Neural progenitor cell (in vitro differentiated cells): ENCODE data around the gene NOTCH1. TPM values are rescaled to one million over a fixed set of nuclear protein-coding genes. Genes with fewer than 3 reads are reported as not detected.

Experiments
- DNase-seq: peaks from one replicate; pipeline ENCODE4 v3.0.0-alpha.2; 2016; ENCODE audit warnings: low spot score
- H2AFZ ChIP-seq: fragments of 200-600 bp; sonication (generic); replicated peaks from 2 replicates; pipeline ENCODE4 v1.6.1; 2016; ENCODE audit warnings: antibody characterized with exemption
- H3F3A ChIP-seq: fragments of 200-600 bp; sonication (generic); 2 replicates; pipeline ENCODE4 v1.6.1; 2016; ENCODE audit warnings: antibody characterized with exemption, low read depth
- H3K27ac ChIP-seq: fragments of 200-600 bp; sonication (generic); 2 replicates; pipeline ENCODE4 v1.5.1; 2016; ENCODE audit warnings: mild to moderate bottlenecking
- H3K27me3 ChIP-seq: fragments of 200-600 bp; sonication (generic); 2 replicates; pipeline ENCODE4 v1.6.1; 2016; ENCODE audit warnings: mild to moderate bottlenecking, moderate library complexity
- H3K36me3 ChIP-seq: fragments of 200-600 bp; sonication (generic); 2 replicates; pipeline ENCODE4 v1.5.1; 2016
- H3K4me1 ChIP-seq: fragments of 200-600 bp; sonication (generic); 2 replicates; pipeline ENCODE4 v1.6.1; 2016; ENCODE audit warnings: mixed run types
- H3K4me2 ChIP-seq: fragments of 200-600 bp; sonication (generic); 2 replicates; pipeline ENCODE4 v1.6.1; 2016
- H3K4me3 ChIP-seq: fragments of 200-600 bp; sonication (generic); 2 replicates; pipeline ENCODE4 v1.5.1; 2016
- H3K79me2 ChIP-seq: fragments of 200-600 bp; sonication (generic); 2 replicates; pipeline ENCODE4 v1.6.1; 2016; ENCODE audit warnings: low read depth
- H3K9ac ChIP-seq: fragments of 200-600 bp; sonication (generic); 2 replicates; pipeline ENCODE4 v1.6.1; 2016
- H3K9me3 ChIP-seq: fragments of 200-600 bp; sonication (generic); 2 replicates; pipeline ENCODE4 v1.5.1; 2016; ENCODE audit warnings: low read depth
- H4K20me1 ChIP-seq: fragments of 200-600 bp; sonication (generic); 2 replicates; pipeline ENCODE4 v1.6.1; 2016; ENCODE audit warnings: low read depth
- H3K27ac Mint-ChIP-seq: 3 replicates; pipeline ENCODE4 v1.8.0; 2021; ENCODE audit warnings: mixed read lengths
- H3K27me3 Mint-ChIP-seq: 2 replicates; pipeline ENCODE4 v1.8.0; 2022; ENCODE audit warnings: low read depth, mild to moderate bottlenecking, inconsistent platforms, moderate library complexity, mixed read lengths; ENCODE audit not compliant: insufficient read depth
- H3K36me3 Mint-ChIP-seq: 3 replicates; pipeline ENCODE4 v1.8.0; 2021; ENCODE audit warnings: mixed read lengths
- H3K4me1 Mint-ChIP-seq: 3 replicates; pipeline ENCODE4 v1.8.0; 2021; ENCODE audit warnings: mixed read lengths
- H3K4me3 Mint-ChIP-seq: 3 replicates; pipeline ENCODE4 v1.8.0; 2021; ENCODE audit warnings: mild to moderate bottlenecking, moderate library complexity, mixed read lengths
- H3K9me3 Mint-ChIP-seq: 3 replicates; pipeline ENCODE4 v1.8.0; 2020; ENCODE audit warnings: mixed read lengths
- EZH2 ChIP-seq: fragments of 200-600 bp; sonication (generic); IDR thresholded peaks from 2 replicates; pipeline ENCODE4 v1.6.1; 2017; ENCODE audit warnings: antibody characterized with exemption, mild to moderate bottlenecking, moderate library complexity
- EZH2phosphoT487 ChIP-seq: fragments of 200-600 bp; sonication (generic); IDR thresholded peaks from 2 replicates; pipeline ENCODE4 v1.6.1; 2017; ENCODE audit warnings: antibody characterized with exemption
- total RNA-seq: library from RNA; depleted of rRNA; stranded (reverse); fragments of >200 nt; gene quantifications from 2 replicates; pipeline ENCODE4 v1.2.3, GENCODE V29; 2015; ENCODE audit warnings: low replicate concordance
- TF ChIP-seq, protein P1 (sequence below): fragments of 200-600 bp; sonication (generic); IDR thresholded peaks from 2 replicates; pipeline ENCODE4 v1.5.1; 2017; ENCODE audit warnings: antibody characterized with exemption, mild to moderate bottlenecking

The NOTCH1 gene
- total RNA-seq, 1 donor from 2014 or later, result 11.7 TPM

DNA sequence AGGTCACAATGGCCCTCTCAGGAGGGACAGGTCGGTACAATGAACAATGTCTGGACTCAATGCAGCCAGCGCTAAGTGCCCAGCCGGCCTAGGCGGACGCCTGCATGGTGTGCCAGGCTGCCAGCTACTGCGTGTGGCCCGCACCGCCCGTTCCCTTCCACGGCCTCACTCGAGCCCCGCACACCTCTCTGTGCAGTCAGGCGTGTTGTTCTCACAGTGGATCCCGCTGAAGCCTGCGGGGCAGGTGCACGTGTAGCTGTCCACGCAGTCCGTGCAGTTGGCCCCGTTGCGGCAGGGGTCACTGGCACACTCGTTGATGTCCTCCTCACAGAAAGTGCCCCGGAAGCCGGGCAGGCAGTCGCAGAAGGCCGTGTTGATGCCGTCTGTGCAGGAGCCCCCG, 36.3 kb downstream of the NOTCH1 start:
- Mint-ChIP-seq H3K9me3 (no peaks in the 10 kb centered on the region), H3K36me3 (no peaks in the 10 kb centered on the region), H3K4me1 (no peaks in the 10 kb centered on the region), H3K27ac (no peak overlapping the region), H3K4me3 (no peak overlapping the region), H3K27me3 (peaks cover 2% of the 10 kb centered on the region)
- no peak overlapping the region for H3K27ac ChIP-seq
- H3K4me1 ChIP-seq, result no peaks in the 10 kb centered on the region
- DNase-seq, result no peak
- peaks cover 3% of the 10 kb centered on the region for H4K20me1 ChIP-seq
- H3F3A ChIP-seq, result no peaks in the 10 kb centered on the region
- no peak overlapping the region for H3K4me3 ChIP-seq
- no peak overlapping the region for H3K4me2 ChIP-seq
- H3K79me2 ChIP-seq, result no peaks in the 10 kb centered on the region
- no peak overlapping the region for H2AFZ ChIP-seq
- TF ChIP-seq EZH2phosphoT487, result no peak
- TF ChIP-seq EZH2, result no peak
- TF ChIP-seq, protein P1, sequence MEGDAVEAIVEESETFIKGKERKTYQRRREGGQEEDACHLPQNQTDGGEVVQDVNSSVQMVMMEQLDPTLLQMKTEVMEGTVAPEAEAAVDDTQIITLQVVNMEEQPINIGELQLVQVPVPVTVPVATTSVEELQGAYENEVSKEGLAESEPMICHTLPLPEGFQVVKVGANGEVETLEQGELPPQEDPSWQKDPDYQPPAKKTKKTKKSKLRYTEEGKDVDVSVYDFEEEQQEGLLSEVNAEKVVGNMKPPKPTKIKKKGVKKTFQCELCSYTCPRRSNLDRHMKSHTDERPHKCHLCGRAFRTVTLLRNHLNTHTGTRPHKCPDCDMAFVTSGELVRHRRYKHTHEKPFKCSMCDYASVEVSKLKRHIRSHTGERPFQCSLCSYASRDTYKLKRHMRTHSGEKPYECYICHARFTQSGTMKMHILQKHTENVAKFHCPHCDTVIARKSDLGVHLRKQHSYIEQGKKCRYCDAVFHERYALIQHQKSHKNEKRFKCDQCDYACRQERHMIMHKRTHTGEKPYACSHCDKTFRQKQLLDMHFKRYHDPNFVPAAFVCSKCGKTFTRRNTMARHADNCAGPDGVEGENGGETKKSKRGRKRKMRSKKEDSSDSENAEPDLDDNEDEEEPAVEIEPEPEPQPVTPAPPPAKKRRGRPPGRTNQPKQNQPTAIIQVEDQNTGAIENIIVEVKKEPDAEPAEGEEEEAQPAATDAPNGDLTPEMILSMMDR, result no peak
- H3K36me3 ChIP-seq, result no peaks in the 10 kb centered on the region
- H3K9me3 ChIP-seq, result no peaks in the 10 kb centered on the region
- no peak overlapping the region for H3K9ac ChIP-seq
- no peaks in the 10 kb centered on the region for H3K27me3 ChIP-seq

DNA sequence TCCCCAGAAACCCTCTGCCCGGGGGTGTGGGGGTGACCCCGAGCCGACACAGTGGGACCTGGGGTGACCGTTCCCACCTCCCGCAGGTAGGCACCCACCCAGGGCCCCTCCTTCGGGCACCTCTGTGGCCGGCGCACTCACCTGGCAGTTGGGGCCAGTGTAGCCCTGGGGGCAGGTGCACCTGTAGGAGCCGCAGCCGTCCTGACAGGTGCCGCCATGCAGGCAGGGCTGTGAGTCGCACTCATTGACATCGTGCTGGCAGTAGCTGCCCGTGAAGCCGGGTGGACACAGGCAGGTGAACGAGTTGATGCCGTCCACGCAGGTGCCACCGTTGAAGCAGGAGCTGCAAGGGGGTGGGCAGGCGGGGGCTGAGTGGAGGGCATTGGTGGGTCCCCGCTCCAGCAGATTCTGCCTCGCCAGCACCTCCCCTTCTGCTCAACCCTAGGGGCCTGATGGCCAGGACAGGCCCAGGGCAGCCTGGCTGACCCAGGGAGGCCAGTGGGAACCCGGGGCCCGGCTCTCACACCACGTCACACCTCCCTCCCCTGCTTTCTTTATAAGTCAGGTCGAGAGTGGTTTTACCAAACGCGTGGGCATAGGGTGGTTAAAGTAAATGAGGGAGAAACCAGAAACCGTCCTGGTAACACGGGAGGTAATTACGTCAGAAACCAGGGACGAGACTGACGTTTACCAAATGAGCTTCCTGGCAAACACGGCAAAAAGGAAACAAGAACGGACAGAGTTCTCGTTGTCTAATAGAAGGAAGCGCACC, 36.9 kb downstream of the NOTCH1 start:
- Mint-ChIP-seq H3K36me3 (no peaks in the 10 kb centered on the region), H3K4me3 (peak overlapping the region; percentile 27), H3K4me1 (no peaks in the 10 kb centered on the region), H3K27me3 (peaks cover 2% of the 10 kb centered on the region), H3K27ac (no peak overlapping the region), H3K9me3 (no peaks in the 10 kb centered on the region)
- Histone ChIP-seq H3K27me3 (no peaks in the 10 kb centered on the region), H3K4me3 (no peak overlapping the region), H4K20me1 (peaks cover 3% of the 10 kb centered on the region), H3F3A (no peaks in the 10 kb centered on the region), H3K4me2 (no peak overlapping the region), H3K9ac (no peak overlapping the region), H3K36me3 (no peaks in the 10 kb centered on the region), H3K9me3 (no peaks in the 10 kb centered on the region), H3K27ac (no peak overlapping the region), H2AFZ (no peak overlapping the region), H3K4me1 (no peaks in the 10 kb centered on the region), H3K79me2 (no peaks in the 10 kb centered on the region)
- no peak for DNase-seq
- TF ChIP-seq, protein P1, result no peak
- TF ChIP-seq EZH2phosphoT487 (no peak), EZH2 (no peak)

DNA sequence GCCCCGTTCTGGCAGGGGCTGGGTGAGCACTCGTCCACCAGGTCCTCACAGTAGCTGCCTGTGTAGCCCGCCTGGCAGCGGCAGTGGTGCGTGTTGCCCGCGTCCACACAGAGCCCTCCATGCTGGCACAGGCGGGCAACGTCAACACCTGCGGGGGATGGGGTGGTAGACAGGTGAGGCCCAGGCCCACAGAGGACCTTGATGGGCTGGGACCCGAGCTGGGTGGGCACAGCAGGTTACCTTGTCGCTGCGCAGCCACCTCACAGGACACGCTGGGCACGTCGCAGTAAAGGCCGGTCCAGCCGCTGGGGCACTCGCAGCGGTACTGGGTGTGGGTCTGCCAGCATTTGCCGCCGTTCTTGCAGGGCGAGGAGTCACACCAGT, 37.9 kb downstream of the NOTCH1 start:
- Mint-ChIP-seq H3K9me3 (no peaks in the 10 kb centered on the region), H3K27ac (no peak overlapping the region), H3K4me3 (no peak overlapping the region), H3K36me3 (no peaks in the 10 kb centered on the region), H3K4me1 (no peaks in the 10 kb centered on the region), H3K27me3 (peaks cover 4% of the 10 kb centered on the region)
- Histone ChIP-seq H4K20me1 (peaks cover under 1% of the 10 kb centered on the region), H3K27me3 (no peaks in the 10 kb centered on the region), H3K79me2 (no peaks in the 10 kb centered on the region), H3K4me2 (no peak overlapping the region), H3K9ac (no peak overlapping the region), H3K36me3 (no peaks in the 10 kb centered on the region), H3K4me1 (no peaks in the 10 kb centered on the region), H3F3A (no peaks in the 10 kb centered on the region), H2AFZ (no peak overlapping the region), H3K27ac (no peak overlapping the region), H3K4me3 (no peak overlapping the region), H3K9me3 (no peaks in the 10 kb centered on the region)
- no peak for DNase-seq
- no peak for TF ChIP-seq EZH2
- TF ChIP-seq, protein P1, result no peak
